Body of pancreas (tissue), 4 donors: ENCODE measurements around the gene SYT8. TPM values are rescaled to one million over a fixed set of nuclear protein-coding genes. Genes with fewer than 3 reads are reported as not detected.

Experiments
- ATAC-seq: fragments of 150-250 bp; one replicate; pipeline ENCODE4 v1.9.1; 2016
- DNase-seq, 4 donors: peaks; one replicate each; pipeline ENCODE4 v3.0.0-alpha.2; 2019
- H3K27ac ChIP-seq, 4 donors: fragments of 200-600 bp; sonication (generic); 1 replicate in 3 of 4; 2 replicates in 1 of 4; pipeline versions ENCODE4 v1.5.1 to v1.6.1; 2016 to 2019; ENCODE audit warnings: mild to moderate bottlenecking in 1 of 4, mixed read lengths in 1 of 4, moderate library complexity in 1 of 4
- H3K27me3 ChIP-seq, 2 donors: fragments of 200-600 bp; sonication (generic); one replicate each; pipeline ENCODE4 v1.6.0; 2016; ENCODE audit warnings: mild to moderate bottlenecking in 1 of 2
- H3K36me3 ChIP-seq, 2 donors: fragments of 200-600 bp; sonication (generic); replicated peaks in 1 of 2; 2 replicates each; pipeline ENCODE4 v1.5.1; 2016; ENCODE audit warnings: low read depth in 2 of 2; ENCODE audit not compliant: insufficient read depth in 1 of 2
- H3K4me1 ChIP-seq: fragments of 200-600 bp; sonication (generic); one replicate; pipeline ENCODE4 v1.6.0; 2016
- H3K4me3 ChIP-seq, 2 donors: fragments of 200-600 bp; sonication (generic); 1 replicate in 1 of 2; 2 replicates in 1 of 2; pipeline ENCODE4 v1.5.1; 2016 to 2019
- H3K9me3 ChIP-seq, 3 donors: fragments of 200-600 bp; sonication (generic); 1 replicate in 2 of 3; 2 replicates in 1 of 3; pipeline ENCODE4 v1.5.1; 2016
- CTCF ChIP-seq, 7 experiments: fragments of 450-650 bp in 4 of 7; fragments of 200-600 bp in 3 of 7; sonication (generic) in 3 of 7; IDR thresholded peaks; one replicate each; pipeline ENCODE4 v1.5.1; 2016 to 2019; ENCODE audit warnings: antibody characterized with exemption in 7 of 7
- POLR2A ChIP-seq, 3 donors: fragments of 450-650 bp; IDR thresholded peaks; one replicate each; pipeline ENCODE4 v1.6.1; 2016; ENCODE audit warnings: antibody characterized with exemption in 3 of 3, mild to moderate bottlenecking in 2 of 3
- WGBS, 2 donors: methylation state at CpG; one replicate each; pipeline ENCODE4 v1.1.5; 2017; 5-methylcytosine and 5-hydroxymethylcytosine counted together
- intact Hi-C: fragments of 100-400 bp; cut with DNase I; formaldehyde crosslinking; loops from one replicate; pipeline ENCODE4 v1.15.1; 2023
- total RNA-seq, 2 donors: library from RNA; depleted of rRNA; stranded (reverse); fragments of >200 nt; gene quantifications; one replicate each; pipeline ENCODE4 v1.1.0, GENCODE V29; 2016

Gene SYT8
- total RNA-seq, 2 donors from 2014 or later, result 6.0 to 32.6 TPM

- DNase-seq (peak in 2 of 4 donors; percentile 8 to 22), ATAC-seq (no peak)
- WGBS, 2 donors, result 84 to 86% methylated on average over 16 to 31 of the region's 32 CpGs
- H3K4me3 ChIP-seq, result no peak within 1 kb of the TSS
- no peaks in the 10 kb centered on the region for H3K27me3 ChIP-seq
- intact Hi-C loops, result no loop called here
- H3K4me1 ChIP-seq, result peaks cover 77% of the 10 kb centered on the region
- no peaks in the 10 kb centered on the region for H3K36me3 ChIP-seq
- TF ChIP-seq CTCF (IDR thresholded peaks at IDR 0.05) (no peak), POLR2A (IDR thresholded peaks at IDR 0.05) (no peak)
- no peaks in the 10 kb centered on the region for H3K9me3 ChIP-seq
- peak within 1 kb of the TSS in 3 of 4 donors; percentile 94 to 98 (median 96) for H3K27ac ChIP-seq
Measured at GRCh38 chr11:1838426-1839144, 3.8 kb downstream of the SYT8 start, which contains the start of gene TNNI2. TNNI2 (plus strand) TSS chr11:1838981; CDS start chr11:1839697, 716 bp downstream.

- H3K27me3 ChIP-seq, result no peaks in the 10 kb centered on the region
- H3K27ac ChIP-seq, result peak overlapping the region in 3 of 4 donors; percentile 94 to 98 (median 96)
- peaks cover 79% of the 10 kb centered on the region for H3K4me1 ChIP-seq
- TF ChIP-seq POLR2A (IDR thresholded peaks at IDR 0.05), result no peak
- H3K4me3 ChIP-seq, result no peak overlapping the region
- ATAC-seq, result no peak
- no peaks in the 10 kb centered on the region for H3K36me3 ChIP-seq
- 64 to 79% methylated on average over 9 to 12 of the region's 12 CpGs for WGBS, 2 donors
- no peaks in the 10 kb centered on the region for H3K9me3 ChIP-seq
- no peak for DNase-seq
- intact Hi-C loops, result no loop called here
Measured at GRCh38 chr11:1839204-1839923, 4.6 kb downstream of the SYT8 start.

GRCh38 chr11:1839924-1840779 is 5.4 kb downstream of the SYT8 start:
- Histone ChIP-seq H3K4me1 (peaks cover 79% of the 10 kb centered on the region), H3K36me3 (no peaks in the 10 kb centered on the region), H3K27ac (peak overlapping the region in 3 of 4 donors; percentile 94 to 98 (median 96)), H3K9me3 (no peaks in the 10 kb centered on the region), H3K4me3 (no peak overlapping the region), H3K27me3 (no peaks in the 10 kb centered on the region)
- TF ChIP-seq CTCF (IDR thresholded peaks at IDR 0.05) (no peak), POLR2A (IDR thresholded peaks at IDR 0.05) (no peak)
- intact Hi-C loops, result no loop called here
- ATAC-seq (no peak), DNase-seq (peak in 2 of 4 donors; percentile 31 to 69)
- 76 to 98% methylated on average over 10 to 23 of the region's 26 CpGs for WGBS, 2 donors

GRCh38 chr11:1840780-1841480 is 6.1 kb downstream of the SYT8 start:
- no peak overlapping the region for H3K4me3 ChIP-seq

More at GRCh38 chr11:1840780-1841480, 6.1 kb downstream of the SYT8 start:
- ATAC-seq (no peak), DNase-seq (no peak)
- Histone ChIP-seq H3K9me3 (no peaks in the 10 kb centered on the region), H3K27ac (peak overlapping the region; percentile 94 to 98 (median 96)), H3K36me3 (no peaks in the 10 kb centered on the region), H3K27me3 (no peaks in the 10 kb centered on the region), H3K4me1 (peaks cover 79% of the 10 kb centered on the region)
- 77 to 93% methylated on average over 28 to 37 of the region's 37 CpGs for WGBS, 2 donors
- intact Hi-C loops, result no loop called here
- TF ChIP-seq POLR2A (IDR thresholded peaks at IDR 0.05), result no peak
- TF ChIP-seq CTCF (IDR thresholded peaks at IDR 0.05), result no peak
